ENCODE measurements around the gene COMMD7.
"Not testable (repeated sequence)": the region's sequence is repeated elsewhere in the genome, so short reads cannot be mapped to it uniquely, and the experiment has no call there.

The COMMD7 gene

GRCh38 chr20:32756156-32756555 lies 12.9 kb upstream of the COMMD7 start:
- Histone ChIP-seq H3K9ac (ENCODE audit: low read depth, low read length) (no peak overlapping the region), H3K4me1 (ENCODE audit: insufficient read depth, low read length) (peaks cover 31% of the 10 kb centered on the region), H3K36me3 (ENCODE audit: insufficient read depth, low read length) (no peaks in the 10 kb centered on the region), H3K9me3 (ENCODE audit: control insufficient read depth, insufficient read depth, low read length) (no peaks in the 10 kb centered on the region)

GRCh38 chr20:32753731-32754130 lies 10.5 kb upstream of the COMMD7 start:
- no peaks in the 10 kb centered on the region for H3K9me3 ChIP-seq (ENCODE audit: control insufficient read depth, insufficient read depth, low read length)

GRCh38 chr20:32752458-32753250 lies 9.4 kb upstream of the COMMD7 start:
- Histone ChIP-seq H3K4me1 (ENCODE audit: insufficient read depth, low read length) (peaks cover 43% of the 10 kb centered on the region), H3K36me3 (ENCODE audit: insufficient read depth, low read length) (no peaks in the 10 kb centered on the region), H3K9me3 (ENCODE audit: control insufficient read depth, insufficient read depth, low read length) (no peaks in the 10 kb centered on the region), H3K9ac (ENCODE audit: low read depth, low read length) (no peak overlapping the region)

More at GRCh38 chr20:32753731-32754130, 10.5 kb upstream of the COMMD7 start:
- H3K4me1 ChIP-seq (ENCODE audit: insufficient read depth, low read length): peaks cover 43% of the 10 kb centered on the region
- no peaks in the 10 kb centered on the region for H3K36me3 ChIP-seq (ENCODE audit: insufficient read depth, low read length)
- no peak overlapping the region for H3K9ac ChIP-seq (ENCODE audit: low read depth, low read length)

GRCh38 chr20:32751702-32752457 lies 8.6 kb upstream of the COMMD7 start:
- H3K9me3 ChIP-seq (ENCODE audit: control insufficient read depth, insufficient read depth, low read length): no peaks in the 10 kb centered on the region
- H3K4me1 ChIP-seq (ENCODE audit: insufficient read depth, low read length): peaks cover 47% of the 10 kb centered on the region
- no peak overlapping the region; the same call in 1 of the 2 replicates for H3K9ac ChIP-seq (ENCODE audit: low read depth, low read length)
- no peaks in the 10 kb centered on the region for H3K36me3 ChIP-seq (ENCODE audit: insufficient read depth, low read length)

GRCh38 chr20:32751293-32751692 lies 8.0 kb upstream of the COMMD7 start:
- Histone ChIP-seq H3K9ac (ENCODE audit: low read depth, low read length) (no peak overlapping the region; the same call in 1 of the 2 replicates), H3K36me3 (ENCODE audit: insufficient read depth, low read length) (no peaks in the 10 kb centered on the region), H3K4me1 (ENCODE audit: insufficient read depth, low read length) (peaks cover 46% of the 10 kb centered on the region), H3K9me3 (ENCODE audit: control insufficient read depth, insufficient read depth, low read length) (no peaks in the 10 kb centered on the region)

- H3K36me3 ChIP-seq (ENCODE audit: insufficient read depth, low read length): no peaks in the 10 kb centered on the region
- peak overlapping the region; percentile 15; the same call in 1 of the 2 replicates for H3K9ac ChIP-seq (ENCODE audit: low read depth, low read length)
- peaks cover 40% of the 10 kb centered on the region for H3K4me1 ChIP-seq (ENCODE audit: insufficient read depth, low read length)
- H3K9me3 ChIP-seq (ENCODE audit: control insufficient read depth, insufficient read depth, low read length): no peaks in the 10 kb centered on the region
Measured at GRCh38 chr20:32749914-32750637, 6.8 kb upstream of the COMMD7 start.

GRCh38 chr20:32742322-32743236 lies 688 bp downstream of the COMMD7 start:
- Histone ChIP-seq H3K9ac (ENCODE audit: low read depth, low read length) (peak overlapping the region; percentile 83), H3K9me3 (ENCODE audit: control insufficient read depth, insufficient read depth, low read length) (no peaks in the 10 kb centered on the region), H3K4me1 (ENCODE audit: insufficient read depth, low read length) (peaks cover 13% of the 10 kb centered on the region), H3K36me3 (ENCODE audit: insufficient read depth, low read length) (no peaks in the 10 kb centered on the region)

- Histone ChIP-seq H3K4me1 (ENCODE audit: insufficient read depth, low read length) (peaks cover 7% of the 10 kb centered on the region; the same call in 1 of the 2 replicates), H3K9ac (ENCODE audit: low read depth, low read length) (no peak overlapping the region), H3K9me3 (ENCODE audit: control insufficient read depth, insufficient read depth, low read length) (no peaks in the 10 kb centered on the region), H3K36me3 (ENCODE audit: insufficient read depth, low read length) (no peaks in the 10 kb centered on the region)
Measured at GRCh38 chr20:32741151-32741550, 2.1 kb downstream of the COMMD7 start.

- H3K4me1 ChIP-seq (ENCODE audit: insufficient read depth, low read length): no peaks in the 10 kb centered on the region
- no peak overlapping the region for H3K9ac ChIP-seq (ENCODE audit: low read depth, low read length)
- H3K36me3 ChIP-seq (ENCODE audit: insufficient read depth, low read length): no peaks in the 10 kb centered on the region
- no peaks in the 10 kb centered on the region for H3K9me3 ChIP-seq (ENCODE audit: control insufficient read depth, insufficient read depth, low read length)
Measured at GRCh38 chr20:32737371-32738223, 5.7 kb downstream of the COMMD7 start.

GRCh38 chr20:32731882-32732266 lies 11.4 kb downstream of the COMMD7 start:
- Histone ChIP-seq H3K4me1 (ENCODE audit: insufficient read depth, low read length) (peaks cover 4% of the 10 kb centered on the region; the same call in 1 of the 2 replicates), H3K9ac (ENCODE audit: low read depth, low read length) (no peak overlapping the region), H3K9me3 (ENCODE audit: control insufficient read depth, insufficient read depth, low read length) (no peaks in the 10 kb centered on the region), H3K36me3 (ENCODE audit: insufficient read depth, low read length) (peaks cover 3% of the 10 kb centered on the region; the same call in 1 of the 2 replicates)

GRCh38 chr20:32729334-32729733 lies 13.9 kb downstream of the COMMD7 start:
- not testable (repeated sequence) for H3K4me1 ChIP-seq (ENCODE audit: insufficient read depth, low read length); H3K9ac ChIP-seq (ENCODE audit: low read depth, low read length); H3K36me3 ChIP-seq (ENCODE audit: insufficient read depth, low read length); H3K9me3 ChIP-seq (ENCODE audit: control insufficient read depth, insufficient read depth, low read length)

- H3K9me3 ChIP-seq (ENCODE audit: control insufficient read depth, insufficient read depth, low read length); H3K4me1 ChIP-seq (ENCODE audit: insufficient read depth, low read length); H3K9ac ChIP-seq (ENCODE audit: low read depth, low read length); H3K36me3 ChIP-seq (ENCODE audit: insufficient read depth, low read length): not testable (repeated sequence)
Measured at GRCh38 chr20:32728435-32728834, 14.8 kb downstream of the COMMD7 start.

GRCh38 chr20:32727683-32728082 lies 15.6 kb downstream of the COMMD7 start:
- H3K9ac ChIP-seq (ENCODE audit: low read depth, low read length): no peak overlapping the region
- peaks cover 3% of the 10 kb centered on the region for H3K36me3 ChIP-seq (ENCODE audit: insufficient read depth, low read length)
- peaks cover 4% of the 10 kb centered on the region; the same call in 1 of the 2 replicates for H3K4me1 ChIP-seq (ENCODE audit: insufficient read depth, low read length)
- no peaks in the 10 kb centered on the region for H3K9me3 ChIP-seq (ENCODE audit: control insufficient read depth, insufficient read depth, low read length)

Data from ES-I3 (cell line).